ENCODE results near the gene ABCF2. TPM values are rescaled to one million over a fixed set of nuclear protein-coding genes. Genes with fewer than 3 reads are reported as not detected.

The ABCF2 gene
- total and polyA plus RNA-seq, 2 of the 13 experiments (the other 11 are each of a cell fraction or from before 2014, with no cell fraction given): 16.3 to 42.5 TPM

DNA sequence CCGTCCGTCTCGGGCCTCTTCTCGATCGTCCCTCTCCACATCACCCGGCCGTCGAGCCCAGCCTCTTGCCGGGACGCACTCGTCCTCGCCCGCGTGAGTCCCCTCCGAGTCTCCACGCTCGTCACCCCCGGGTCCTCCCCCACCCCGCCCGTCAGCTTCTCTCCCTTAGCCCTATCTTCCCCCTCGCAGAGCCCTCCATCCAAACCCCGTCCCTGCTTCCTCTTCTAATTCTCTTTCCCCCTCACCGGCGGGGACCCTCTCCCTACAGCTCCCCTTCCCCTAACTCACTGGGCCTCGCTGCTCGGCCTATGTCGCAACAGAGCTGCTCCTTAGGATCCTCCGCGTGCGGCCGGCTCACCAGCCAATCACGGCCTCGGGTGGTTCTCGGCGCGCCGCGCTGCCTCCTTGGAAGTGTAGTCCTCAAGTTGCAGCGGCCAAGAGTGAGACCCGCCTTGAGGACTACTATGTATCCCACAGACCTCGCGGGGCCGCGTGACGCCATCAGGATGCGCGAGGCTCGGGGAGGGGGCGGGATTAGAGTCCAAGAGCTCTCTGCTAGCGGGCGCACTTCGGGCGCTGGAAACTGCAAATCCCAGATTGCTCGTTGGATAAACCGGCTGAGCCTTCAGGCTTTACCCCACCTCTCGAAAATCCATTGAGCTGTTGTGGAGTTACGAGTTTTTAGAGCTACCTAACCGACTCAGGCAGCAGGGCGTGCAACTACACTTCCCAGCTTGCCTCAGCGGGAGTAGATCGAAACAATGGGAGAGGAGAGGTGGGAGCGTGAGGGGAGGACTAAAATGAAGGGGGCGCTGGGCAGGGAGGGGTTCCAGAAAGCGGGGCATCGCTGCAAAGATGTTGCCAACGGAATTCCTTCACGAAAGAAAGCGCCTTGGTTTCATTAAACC lies at the start of gene ABCF2 (continued):
- TF ChIP-seq ZBTB3 (CRISPR knock-in tag; IDR thresholded peaks at IDR 0.05; ENCODE audit: borderline replicate concordance, low read depth): 0 out of 2 replicates have a peak, but pooled peaks have one; percentile 19
- peak; percentile 93 for TF ChIP-seq SAP130 (CRISPR knock-in tag; IDR thresholded peaks at IDR 0.05; ENCODE audit: low read depth)
- TF ChIP-seq, protein P1, sequence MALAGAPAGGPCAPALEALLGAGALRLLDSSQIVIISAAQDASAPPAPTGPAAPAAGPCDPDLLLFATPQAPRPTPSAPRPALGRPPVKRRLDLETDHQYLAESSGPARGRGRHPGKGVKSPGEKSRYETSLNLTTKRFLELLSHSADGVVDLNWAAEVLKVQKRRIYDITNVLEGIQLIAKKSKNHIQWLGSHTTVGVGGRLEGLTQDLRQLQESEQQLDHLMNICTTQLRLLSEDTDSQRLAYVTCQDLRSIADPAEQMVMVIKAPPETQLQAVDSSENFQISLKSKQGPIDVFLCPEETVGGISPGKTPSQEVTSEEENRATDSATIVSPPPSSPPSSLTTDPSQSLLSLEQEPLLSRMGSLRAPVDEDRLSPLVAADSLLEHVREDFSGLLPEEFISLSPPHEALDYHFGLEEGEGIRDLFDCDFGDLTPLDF (CRISPR knock-in tag; IDR thresholded peaks at IDR 0.05): peak; percentile 63
- peak; percentile 97 for TF ChIP-seq GATAD1 (CRISPR knock-in tag; IDR thresholded peaks at IDR 0.05)
- TF ChIP-seq NFKB2 (CRISPR knock-in tag; IDR thresholded peaks at IDR 0.05; ENCODE audit: borderline replicate concordance): no peak; the same call in 1 of the 2 replicates
- peak; percentile 69; the same call in 1 of the 2 replicates for TF ChIP-seq E2F2 (CRISPR knock-in tag; IDR thresholded peaks at IDR 0.05; ENCODE audit: borderline replicate concordance)
- TF ChIP-seq ZHX2 (IDR thresholded peaks at IDR 0.05; ENCODE audit: low read depth): peak; percentile 56; the same call in 1 of the 2 replicates
- TF ChIP-seq ZHX2 (CRISPR knock-in tag; IDR thresholded peaks at IDR 0.05; ENCODE audit: borderline replicate concordance): no peak
- TF ChIP-seq, protein P2, sequence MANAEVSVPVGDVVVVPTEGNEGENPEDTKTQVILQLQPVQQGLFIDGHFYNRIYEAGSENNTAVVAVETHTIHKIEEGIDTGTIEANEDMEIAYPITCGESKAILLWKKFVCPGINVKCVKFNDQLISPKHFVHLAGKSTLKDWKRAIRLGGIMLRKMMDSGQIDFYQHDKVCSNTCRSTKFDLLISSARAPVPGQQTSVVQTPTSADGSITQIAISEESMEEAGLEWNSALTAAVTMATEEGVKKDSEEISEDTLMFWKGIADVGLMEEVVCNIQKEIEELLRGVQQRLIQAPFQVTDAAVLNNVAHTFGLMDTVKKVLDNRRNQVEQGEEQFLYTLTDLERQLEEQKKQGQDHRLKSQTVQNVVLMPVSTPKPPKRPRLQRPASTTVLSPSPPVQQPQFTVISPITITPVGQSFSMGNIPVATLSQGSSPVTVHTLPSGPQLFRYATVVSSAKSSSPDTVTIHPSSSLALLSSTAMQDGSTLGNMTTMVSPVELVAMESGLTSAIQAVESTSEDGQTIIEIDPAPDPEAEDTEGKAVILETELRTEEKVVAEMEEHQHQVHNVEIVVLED (CRISPR knock-in tag; IDR thresholded peaks at IDR 0.05; ENCODE audit: borderline replicate concordance): peak; percentile 93
- peak; percentile 97 for TF ChIP-seq CEBPB (IDR thresholded peaks at IDR 0.05; ENCODE audit: borderline replicate concordance, low read depth, low read length)
- TF ChIP-seq, protein P3, sequence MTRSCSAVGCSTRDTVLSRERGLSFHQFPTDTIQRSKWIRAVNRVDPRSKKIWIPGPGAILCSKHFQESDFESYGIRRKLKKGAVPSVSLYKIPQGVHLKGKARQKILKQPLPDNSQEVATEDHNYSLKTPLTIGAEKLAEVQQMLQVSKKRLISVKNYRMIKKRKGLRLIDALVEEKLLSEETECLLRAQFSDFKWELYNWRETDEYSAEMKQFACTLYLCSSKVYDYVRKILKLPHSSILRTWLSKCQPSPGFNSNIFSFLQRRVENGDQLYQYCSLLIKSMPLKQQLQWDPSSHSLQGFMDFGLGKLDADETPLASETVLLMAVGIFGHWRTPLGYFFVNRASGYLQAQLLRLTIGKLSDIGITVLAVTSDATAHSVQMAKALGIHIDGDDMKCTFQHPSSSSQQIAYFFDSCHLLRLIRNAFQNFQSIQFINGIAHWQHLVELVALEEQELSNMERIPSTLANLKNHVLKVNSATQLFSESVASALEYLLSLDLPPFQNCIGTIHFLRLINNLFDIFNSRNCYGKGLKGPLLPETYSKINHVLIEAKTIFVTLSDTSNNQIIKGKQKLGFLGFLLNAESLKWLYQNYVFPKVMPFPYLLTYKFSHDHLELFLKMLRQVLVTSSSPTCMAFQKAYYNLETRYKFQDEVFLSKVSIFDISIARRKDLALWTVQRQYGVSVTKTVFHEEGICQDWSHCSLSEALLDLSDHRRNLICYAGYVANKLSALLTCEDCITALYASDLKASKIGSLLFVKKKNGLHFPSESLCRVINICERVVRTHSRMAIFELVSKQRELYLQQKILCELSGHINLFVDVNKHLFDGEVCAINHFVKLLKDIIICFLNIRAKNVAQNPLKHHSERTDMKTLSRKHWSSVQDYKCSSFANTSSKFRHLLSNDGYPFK (CRISPR knock-in tag; IDR thresholded peaks at IDR 0.05; ENCODE audit: borderline replicate concordance): peak; percentile 76; the same call in 1 of the 2 replicates
- peak; percentile 81; the same call in 1 of the 2 replicates for TF ChIP-seq FOXK1 (CRISPR knock-in tag; IDR thresholded peaks at IDR 0.05; ENCODE audit: borderline replicate concordance, low read depth)
- peak; percentile 33 for TF ChIP-seq SRSF1 (optimal IDR thresholded peaks at IDR 0.05; ENCODE audit: low read depth, low read length)
